ENCODE data around the gene ADORA1.

Gene ADORA1

GRCh38 chr1:203148579-203148978 is 21.1 kb downstream of the ADORA1 start:
- DNase-seq (ENCODE audit: insufficient read length, low spot score) = no peak
- FAIRE-seq = no peak
- TF ChIP-seq, protein P1, sequence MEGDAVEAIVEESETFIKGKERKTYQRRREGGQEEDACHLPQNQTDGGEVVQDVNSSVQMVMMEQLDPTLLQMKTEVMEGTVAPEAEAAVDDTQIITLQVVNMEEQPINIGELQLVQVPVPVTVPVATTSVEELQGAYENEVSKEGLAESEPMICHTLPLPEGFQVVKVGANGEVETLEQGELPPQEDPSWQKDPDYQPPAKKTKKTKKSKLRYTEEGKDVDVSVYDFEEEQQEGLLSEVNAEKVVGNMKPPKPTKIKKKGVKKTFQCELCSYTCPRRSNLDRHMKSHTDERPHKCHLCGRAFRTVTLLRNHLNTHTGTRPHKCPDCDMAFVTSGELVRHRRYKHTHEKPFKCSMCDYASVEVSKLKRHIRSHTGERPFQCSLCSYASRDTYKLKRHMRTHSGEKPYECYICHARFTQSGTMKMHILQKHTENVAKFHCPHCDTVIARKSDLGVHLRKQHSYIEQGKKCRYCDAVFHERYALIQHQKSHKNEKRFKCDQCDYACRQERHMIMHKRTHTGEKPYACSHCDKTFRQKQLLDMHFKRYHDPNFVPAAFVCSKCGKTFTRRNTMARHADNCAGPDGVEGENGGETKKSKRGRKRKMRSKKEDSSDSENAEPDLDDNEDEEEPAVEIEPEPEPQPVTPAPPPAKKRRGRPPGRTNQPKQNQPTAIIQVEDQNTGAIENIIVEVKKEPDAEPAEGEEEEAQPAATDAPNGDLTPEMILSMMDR (IDR thresholded peaks at IDR 0.05; ENCODE audit: insufficient read depth, missing control alignments) = no peak

- TF ChIP-seq, protein P1 (IDR thresholded peaks at IDR 0.05; ENCODE audit: insufficient read depth, missing control alignments) = no peak
- FAIRE-seq (no peak), DNase-seq (ENCODE audit: insufficient read length, low spot score) (no peak)
Observed at GRCh38 chr1:203149188-203149840, 21.8 kb downstream of the ADORA1 start.

GRCh38 chr1:203150511-203151297 is 23.2 kb downstream of the ADORA1 start:
- no peak for DNase-seq (ENCODE audit: insufficient read length, low spot score)
- no peak for FAIRE-seq
- TF ChIP-seq, protein P1 (IDR thresholded peaks at IDR 0.05; ENCODE audit: insufficient read depth, missing control alignments) = no peak

- TF ChIP-seq, protein P1 (IDR thresholded peaks at IDR 0.05; ENCODE audit: insufficient read depth, missing control alignments) = no peak
- no peak for FAIRE-seq
- no peak for DNase-seq (ENCODE audit: insufficient read length, low spot score)
Observed at GRCh38 chr1:203151362-203152157, 24.0 kb downstream of the ADORA1 start.

- TF ChIP-seq, protein P1 (IDR thresholded peaks at IDR 0.05; ENCODE audit: insufficient read depth, missing control alignments) = no peak
- DNase-seq (ENCODE audit: insufficient read length, low spot score) (no peak), FAIRE-seq (no peak)
Observed at GRCh38 chr1:203152158-203153034, 24.9 kb downstream of the ADORA1 start.
